Measurements from ENCODE around the gene GALNT10.

DNA sequence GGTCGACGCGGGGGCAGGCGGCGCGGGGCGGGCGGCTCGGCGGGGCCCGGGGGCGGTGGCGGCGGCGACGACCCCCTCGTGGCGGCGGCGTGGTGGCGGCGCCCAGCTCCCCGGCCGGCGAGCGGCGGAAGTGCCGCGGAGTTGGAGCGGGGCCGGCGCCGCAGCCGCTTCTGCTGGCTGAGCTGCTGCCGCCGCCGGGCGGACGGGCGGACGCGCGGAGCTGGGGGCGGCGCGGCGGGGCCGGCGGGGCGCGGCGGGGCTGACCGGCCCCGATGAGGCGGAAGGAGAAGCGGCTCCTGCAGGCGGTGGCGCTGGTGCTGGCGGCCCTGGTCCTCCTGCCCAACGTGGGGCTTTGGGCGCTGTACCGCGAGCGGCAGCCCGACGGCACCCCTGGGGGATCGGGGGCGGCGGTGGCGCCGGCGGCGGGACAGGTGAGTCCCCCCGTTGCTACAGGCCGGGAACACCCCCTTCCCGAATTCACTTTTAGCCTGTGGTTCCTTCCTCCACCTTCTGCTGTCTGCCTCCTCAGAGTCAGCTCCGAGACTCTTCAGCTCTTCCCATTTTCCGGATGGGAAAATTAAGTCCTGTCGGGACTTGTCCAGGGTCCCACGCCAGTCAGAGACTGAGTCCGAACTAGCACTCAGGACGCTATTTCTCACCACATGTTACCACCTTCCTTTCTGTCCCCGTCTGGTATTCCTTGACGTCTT is at the start of gene GALNT10:
- TF ChIP-seq, protein P1, sequence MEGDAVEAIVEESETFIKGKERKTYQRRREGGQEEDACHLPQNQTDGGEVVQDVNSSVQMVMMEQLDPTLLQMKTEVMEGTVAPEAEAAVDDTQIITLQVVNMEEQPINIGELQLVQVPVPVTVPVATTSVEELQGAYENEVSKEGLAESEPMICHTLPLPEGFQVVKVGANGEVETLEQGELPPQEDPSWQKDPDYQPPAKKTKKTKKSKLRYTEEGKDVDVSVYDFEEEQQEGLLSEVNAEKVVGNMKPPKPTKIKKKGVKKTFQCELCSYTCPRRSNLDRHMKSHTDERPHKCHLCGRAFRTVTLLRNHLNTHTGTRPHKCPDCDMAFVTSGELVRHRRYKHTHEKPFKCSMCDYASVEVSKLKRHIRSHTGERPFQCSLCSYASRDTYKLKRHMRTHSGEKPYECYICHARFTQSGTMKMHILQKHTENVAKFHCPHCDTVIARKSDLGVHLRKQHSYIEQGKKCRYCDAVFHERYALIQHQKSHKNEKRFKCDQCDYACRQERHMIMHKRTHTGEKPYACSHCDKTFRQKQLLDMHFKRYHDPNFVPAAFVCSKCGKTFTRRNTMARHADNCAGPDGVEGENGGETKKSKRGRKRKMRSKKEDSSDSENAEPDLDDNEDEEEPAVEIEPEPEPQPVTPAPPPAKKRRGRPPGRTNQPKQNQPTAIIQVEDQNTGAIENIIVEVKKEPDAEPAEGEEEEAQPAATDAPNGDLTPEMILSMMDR (optimal IDR thresholded peaks at IDR 0.05 in 1 of 3, IDR thresholded peaks at IDR 0.05 in 1 of 3, conservative IDR thresholded peaks at IDR 0.05 in 1 of 3; ENCODE audit: extremely low read depth in 1 of 3, insufficient read depth in 2 of 3, low read length in 3 of 3) = peak in 1 of 3 experiments; percentile 25
- TF ChIP-seq EZH2 (IDR thresholded peaks at IDR 0.05; ENCODE audit: low read length) = peak; percentile 29

Data from keratinocyte (primary cell).